Activated CD4-positive, alpha-beta T cell treated with anti-CD3 and anti-CD28 coated beads, Interleukin-2, amount 50 U/mL, for 48 hours (primary cell): ENCODE measurements around the gene NLRP8.
"Not testable (repeated sequence)": the region's sequence is repeated elsewhere in the genome, so short reads cannot be mapped to it uniquely, and the experiment has no call there.

Experiments
- DNase-seq, 2 experiments: peaks; one replicate each; pipeline ENCODE4 v3.0.0-alpha.2; 2020

The NLRP8 gene

GRCh38 chr19:55947532-55947931 is at the start of gene NLRP8:
Gene NLRP8, plus strand, starts transcription at chr19:55947832.
- no peak for DNase-seq

GRCh38 chr19:55898911-55899310 is 48.7 kb upstream of the NLRP8 start:
- DNase-seq: no peak

- DNase-seq: no peak
Measured at GRCh38 chr19:55901369-55902079, 46.1 kb upstream of the NLRP8 start.

- DNase-seq: no peak
Measured at GRCh38 chr19:55902080-55902751, 45.4 kb upstream of the NLRP8 start.

- DNase-seq: no peak
Measured at GRCh38 chr19:55907286-55907685, 40.3 kb upstream of the NLRP8 start.

- no peak for DNase-seq
Measured at GRCh38 chr19:55907746-55908145, 39.9 kb upstream of the NLRP8 start.

GRCh38 chr19:55909801-55910200 is 37.8 kb upstream of the NLRP8 start:
- DNase-seq: no peak

GRCh38 chr19:55912916-55913315 is 34.7 kb upstream of the NLRP8 start:
- DNase-seq: no peak

- DNase-seq: no peak
Measured at GRCh38 chr19:55913643-55914268, 33.9 kb upstream of the NLRP8 start.

GRCh38 chr19:55923556-55923955 is 24.1 kb upstream of the NLRP8 start:
- no peak for DNase-seq

GRCh38 chr19:55927991-55928390 is 19.6 kb upstream of the NLRP8 start:
- no peak for DNase-seq

GRCh38 chr19:55929258-55929657 is 18.4 kb upstream of the NLRP8 start:
- not testable (repeated sequence) for DNase-seq

GRCh38 chr19:55930996-55931515 is 16.6 kb upstream of the NLRP8 start:
- DNase-seq: no peak

GRCh38 chr19:55931936-55932386 is 15.7 kb upstream of the NLRP8 start, which contains the start of gene NLRP13:
Gene NLRP13, minus strand, starts transcription at chr19:55932336. Its CDS starts 25 bp downstream, at chr19:55932311.
- no peak for DNase-seq

GRCh38 chr19:55935206-55935605 is 12.4 kb upstream of the NLRP8 start:
- DNase-seq: no peak

- no peak for DNase-seq
Measured at GRCh38 chr19:55939206-55939605, 8.4 kb upstream of the NLRP8 start.

GRCh38 chr19:55940306-55940705 is 7.3 kb upstream of the NLRP8 start:
- no peak for DNase-seq

- not testable (repeated sequence) for DNase-seq
Measured at GRCh38 chr19:55950566-55950965, 2.9 kb downstream of the NLRP8 start.

GRCh38 chr19:55956431-55956830 is 8.8 kb downstream of the NLRP8 start:
- DNase-seq: no peak

- DNase-seq: no peak
Measured at GRCh38 chr19:55958356-55958755, 10.7 kb downstream of the NLRP8 start.

- DNase-seq: no peak
Measured at GRCh38 chr19:55959996-55960675, 12.5 kb downstream of the NLRP8 start.

GRCh38 chr19:55962186-55962585 is 14.6 kb downstream of the NLRP8 start:
- no peak for DNase-seq

GRCh38 chr19:55973982-55974381 is 26.4 kb downstream of the NLRP8 start:
- no peak for DNase-seq
